ENCODE measurements around the gene TEDC2. TPM values are rescaled to one million over a fixed set of nuclear protein-coding genes. Genes with fewer than 3 reads are reported as not detected.

The TEDC2 gene
- total and polyA plus RNA-seq, 9 of the 15 experiments (the other 6 are each of a cell fraction or from before 2014, with no cell fraction given) = 0.75 to 57.0 (median 17.6) TPM

DNA sequence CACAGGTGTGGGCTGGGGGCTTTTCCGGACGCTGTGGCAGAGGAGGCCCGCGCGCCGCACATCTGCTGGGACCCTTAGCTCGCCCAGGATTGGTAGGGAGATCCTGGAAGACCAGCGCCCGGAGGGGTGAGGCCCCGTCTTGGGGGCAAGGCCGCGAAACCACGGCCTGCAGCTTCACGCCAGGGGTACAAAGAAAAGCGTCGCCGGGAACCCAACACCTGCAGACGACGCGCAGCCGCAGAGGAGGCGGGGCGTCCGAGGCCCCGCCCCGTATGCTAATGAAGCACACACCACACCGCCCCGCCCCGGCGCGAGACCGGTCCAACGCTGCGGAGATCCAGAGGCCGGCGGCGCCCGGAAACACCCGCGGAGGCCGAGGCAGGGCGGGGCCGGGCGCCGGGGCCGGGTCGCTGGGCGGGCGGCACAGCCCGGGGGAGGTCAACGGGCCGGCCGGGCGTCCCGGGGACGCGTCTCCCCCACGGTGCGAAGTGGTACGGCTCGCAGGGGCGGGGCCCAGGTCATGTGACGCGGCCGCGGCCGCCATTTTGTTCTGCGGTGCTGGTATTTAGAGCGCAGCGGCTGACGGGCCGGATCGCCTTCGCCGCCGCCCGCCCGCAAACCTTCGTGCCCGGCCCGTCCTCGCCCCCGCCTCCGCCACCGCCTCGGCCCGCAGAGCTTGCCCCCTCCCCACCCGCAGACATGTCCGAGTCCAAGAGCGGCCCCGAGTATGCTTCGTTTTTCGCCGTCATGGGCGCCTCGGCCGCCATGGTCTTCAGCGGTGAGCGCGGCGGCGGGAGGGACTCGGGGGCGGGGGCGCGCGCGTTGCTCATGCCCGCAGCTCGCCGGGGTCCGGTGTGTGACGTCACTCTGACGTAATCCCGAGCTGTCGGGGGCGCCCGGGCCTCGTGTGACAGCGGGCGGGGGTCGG is 53.8 kb downstream of the TEDC2 start, which contains the start of gene ATP6V0C (continued):
- TF ChIP-seq RBBP5 (IDR thresholded peaks at IDR 0.05; ENCODE audit: borderline replicate concordance, insufficient read depth, low read length, poor library complexity, severe bottlenecking) (no peak), MTA2 (IDR thresholded peaks at IDR 0.05; ENCODE audit: low read depth) (no peak), ZNF699 (CRISPR knock-in tag; IDR thresholded peaks at IDR 0.05; ENCODE audit: insufficient replicate concordance) (no peak), TRIM24 (IDR thresholded peaks at IDR 0.05) (no peak), ZNF561 (CRISPR knock-in tag; conservative IDR thresholded peaks at IDR 0.05) (no peak), BDP1 (IDR thresholded peaks at IDR 0.05; ENCODE audit: insufficient read depth, insufficient read length) (no peak), SRSF3 (IDR thresholded peaks at IDR 0.05; ENCODE audit: insufficient read depth, low read length) (no peak), SMC3 (conservative IDR thresholded peaks at IDR 0.05; ENCODE audit: insufficient read depth, low read depth, low read length) (no peak), SLC30A9 (CRISPR knock-in tag; IDR thresholded peaks at IDR 0.05) (no peak), FOXJ3 (CRISPR knock-in tag; IDR thresholded peaks at IDR 0.05) (no peak), ZBTB5 (IDR thresholded peaks at IDR 0.05) (no peak), ZBTB2 (IDR thresholded peaks at IDR 0.05) (peak; percentile 20; the same call in 1 of the 2 replicates), HCFC1 (IDR thresholded peaks at IDR 0.05; ENCODE audit: low read depth, low read length) (peak; percentile 67), ESRRB (CRISPR knock-in tag; IDR thresholded peaks at IDR 0.05; ENCODE audit: borderline replicate concordance) (no peak), FOXK1 (CRISPR knock-in tag; IDR thresholded peaks at IDR 0.05; ENCODE audit: borderline replicate concordance) (no peak), MTA3 (IDR thresholded peaks at IDR 0.05; ENCODE audit: borderline replicate concordance) (peak; percentile 58)
- TF ChIP-seq, protein P1, sequence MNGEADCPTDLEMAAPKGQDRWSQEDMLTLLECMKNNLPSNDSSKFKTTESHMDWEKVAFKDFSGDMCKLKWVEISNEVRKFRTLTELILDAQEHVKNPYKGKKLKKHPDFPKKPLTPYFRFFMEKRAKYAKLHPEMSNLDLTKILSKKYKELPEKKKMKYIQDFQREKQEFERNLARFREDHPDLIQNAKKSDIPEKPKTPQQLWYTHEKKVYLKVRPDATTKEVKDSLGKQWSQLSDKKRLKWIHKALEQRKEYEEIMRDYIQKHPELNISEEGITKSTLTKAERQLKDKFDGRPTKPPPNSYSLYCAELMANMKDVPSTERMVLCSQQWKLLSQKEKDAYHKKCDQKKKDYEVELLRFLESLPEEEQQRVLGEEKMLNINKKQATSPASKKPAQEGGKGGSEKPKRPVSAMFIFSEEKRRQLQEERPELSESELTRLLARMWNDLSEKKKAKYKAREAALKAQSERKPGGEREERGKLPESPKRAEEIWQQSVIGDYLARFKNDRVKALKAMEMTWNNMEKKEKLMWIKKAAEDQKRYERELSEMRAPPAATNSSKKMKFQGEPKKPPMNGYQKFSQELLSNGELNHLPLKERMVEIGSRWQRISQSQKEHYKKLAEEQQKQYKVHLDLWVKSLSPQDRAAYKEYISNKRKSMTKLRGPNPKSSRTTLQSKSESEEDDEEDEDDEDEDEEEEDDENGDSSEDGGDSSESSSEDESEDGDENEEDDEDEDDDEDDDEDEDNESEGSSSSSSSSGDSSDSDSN (IDR thresholded peaks at IDR 0.05; ENCODE audit: borderline replicate concordance in 1 of 2, low read depth in 2 of 2, low read length in 2 of 2) = peak; percentile 83 to 93
- TF ChIP-seq, protein P2, sequence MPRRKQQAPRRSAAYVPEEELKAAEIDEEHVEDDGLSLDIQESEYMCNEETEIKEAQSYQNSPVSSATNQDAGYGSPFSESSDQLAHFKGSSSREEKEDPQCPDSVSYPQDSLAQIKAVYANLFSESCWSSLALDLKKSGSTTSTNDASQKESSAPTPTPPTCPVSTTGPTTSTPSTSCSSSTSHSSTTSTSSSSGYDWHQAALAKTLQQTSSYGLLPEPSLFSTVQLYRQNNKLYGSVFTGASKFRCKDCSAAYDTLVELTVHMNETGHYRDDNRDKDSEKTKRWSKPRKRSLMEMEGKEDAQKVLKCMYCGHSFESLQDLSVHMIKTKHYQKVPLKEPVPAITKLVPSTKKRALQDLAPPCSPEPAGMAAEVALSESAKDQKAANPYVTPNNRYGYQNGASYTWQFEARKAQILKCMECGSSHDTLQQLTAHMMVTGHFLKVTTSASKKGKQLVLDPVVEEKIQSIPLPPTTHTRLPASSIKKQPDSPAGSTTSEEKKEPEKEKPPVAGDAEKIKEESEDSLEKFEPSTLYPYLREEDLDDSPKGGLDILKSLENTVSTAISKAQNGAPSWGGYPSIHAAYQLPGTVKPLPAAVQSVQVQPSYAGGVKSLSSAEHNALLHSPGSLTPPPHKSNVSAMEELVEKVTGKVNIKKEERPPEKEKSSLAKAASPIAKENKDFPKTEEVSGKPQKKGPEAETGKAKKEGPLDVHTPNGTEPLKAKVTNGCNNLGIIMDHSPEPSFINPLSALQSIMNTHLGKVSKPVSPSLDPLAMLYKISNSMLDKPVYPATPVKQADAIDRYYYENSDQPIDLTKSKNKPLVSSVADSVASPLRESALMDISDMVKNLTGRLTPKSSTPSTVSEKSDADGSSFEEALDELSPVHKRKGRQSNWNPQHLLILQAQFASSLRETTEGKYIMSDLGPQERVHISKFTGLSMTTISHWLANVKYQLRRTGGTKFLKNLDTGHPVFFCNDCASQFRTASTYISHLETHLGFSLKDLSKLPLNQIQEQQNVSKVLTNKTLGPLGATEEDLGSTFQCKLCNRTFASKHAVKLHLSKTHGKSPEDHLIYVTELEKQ (CRISPR knock-in tag; IDR thresholded peaks at IDR 0.05) = no peak

Data from K562 (cell line).